DND-41 (cell line): ENCODE results near the gene ATG5.

Experiments
- EZH2 ChIP-seq: IDR thresholded peaks from 3 replicates; pipeline ENCODE4 v1.6.1; 2012; ENCODE audit warnings: borderline replicate concordance, low read depth, mild to moderate bottlenecking, moderate library complexity, low read length, inconsistent platforms; ENCODE audit not compliant: severe bottlenecking
- TF ChIP-seq, protein P1 (sequence below): IDR thresholded peaks from 2 replicates; pipeline ENCODE4 v1.5.1; 2012; ENCODE audit warnings: borderline replicate concordance, low read length, moderate library complexity, mild to moderate bottlenecking; ENCODE audit not compliant: poor library complexity, severe bottlenecking; ENCODE audit errors: extremely low read depth

- TF ChIP-seq, protein P1, sequence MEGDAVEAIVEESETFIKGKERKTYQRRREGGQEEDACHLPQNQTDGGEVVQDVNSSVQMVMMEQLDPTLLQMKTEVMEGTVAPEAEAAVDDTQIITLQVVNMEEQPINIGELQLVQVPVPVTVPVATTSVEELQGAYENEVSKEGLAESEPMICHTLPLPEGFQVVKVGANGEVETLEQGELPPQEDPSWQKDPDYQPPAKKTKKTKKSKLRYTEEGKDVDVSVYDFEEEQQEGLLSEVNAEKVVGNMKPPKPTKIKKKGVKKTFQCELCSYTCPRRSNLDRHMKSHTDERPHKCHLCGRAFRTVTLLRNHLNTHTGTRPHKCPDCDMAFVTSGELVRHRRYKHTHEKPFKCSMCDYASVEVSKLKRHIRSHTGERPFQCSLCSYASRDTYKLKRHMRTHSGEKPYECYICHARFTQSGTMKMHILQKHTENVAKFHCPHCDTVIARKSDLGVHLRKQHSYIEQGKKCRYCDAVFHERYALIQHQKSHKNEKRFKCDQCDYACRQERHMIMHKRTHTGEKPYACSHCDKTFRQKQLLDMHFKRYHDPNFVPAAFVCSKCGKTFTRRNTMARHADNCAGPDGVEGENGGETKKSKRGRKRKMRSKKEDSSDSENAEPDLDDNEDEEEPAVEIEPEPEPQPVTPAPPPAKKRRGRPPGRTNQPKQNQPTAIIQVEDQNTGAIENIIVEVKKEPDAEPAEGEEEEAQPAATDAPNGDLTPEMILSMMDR, result no peak
- TF ChIP-seq EZH2, result no peak
Measured at GRCh38 chr6:106243261-106243660, 82.3 kb downstream of the ATG5 start.
